ENCODE measurements around the gene OPN1MW. TPM values are rescaled to one million over a fixed set of nuclear protein-coding genes. Genes with fewer than 3 reads are reported as not detected.

The OPN1MW gene
- total and polyA plus RNA-seq, 9 of the 15 experiments (the other 6 are each of a cell fraction or from before 2014, with no cell fraction given) = not detected

- TF ChIP-seq TAF7 (tag; IDR thresholded peaks at IDR 0.05) (no peak), KHSRP (IDR thresholded peaks at IDR 0.05) (no peak), PHF20 (IDR thresholded peaks at IDR 0.05; ENCODE audit: partially characterized antibody) (peak; percentile 58), ZNF592 (IDR thresholded peaks at IDR 0.05) (peak; percentile 61; the same call in 1 of the 2 replicates), ZNF586 (CRISPR knock-in tag; conservative IDR thresholded peaks at IDR 0.05) (no peak), GABPA (tag; conservative IDR thresholded peaks at IDR 0.05; ENCODE audit: low read depth) (0 out of 2 replicates have a peak, but pooled peaks have one; percentile 6), CCNT2 (IDR thresholded peaks at IDR 0.05; ENCODE audit: borderline replicate concordance, extremely low read depth, insufficient read length, low read depth, low read length) (peak; percentile 66), NFATC3 (IDR thresholded peaks at IDR 0.05) (peak; percentile 100), SOX6 (IDR thresholded peaks at IDR 0.05) (0 out of 2 replicates have a peak, but pooled peaks have one; percentile 27), ADNP (tag; IDR thresholded peaks at IDR 0.05) (peak; percentile 23; the same call in 1 of the 2 replicates), L3MBTL2 (IDR thresholded peaks at IDR 0.05) (peak; percentile 76), DLX4 (CRISPR knock-in tag; IDR thresholded peaks at IDR 0.05) (no peak), ZNF253 (CRISPR knock-in tag; conservative IDR thresholded peaks at IDR 0.05) (no peak), TEAD2 (tag; IDR thresholded peaks at IDR 0.05) (no peak), ELF2 (CRISPR knock-in tag; IDR thresholded peaks at IDR 0.05) (no peak), SMAD4 (CRISPR knock-in tag; conservative IDR thresholded peaks at IDR 0.05) (peak; percentile 61; the same call in 1 of the 2 replicates), U2AF2 (optimal IDR thresholded peaks at IDR 0.05; ENCODE audit: low read depth, low read length) (no peak), ZNF431 (CRISPR knock-in tag; IDR thresholded peaks at IDR 0.05) (no peak), XRCC4 (IDR thresholded peaks at IDR 0.05; ENCODE audit: extremely low read depth, insufficient read depth, insufficient read length) (no peak), PCBP1 (IDR thresholded peaks at IDR 0.05; ENCODE audit: low read depth, low read length, poor library complexity, severe bottlenecking) (no peak), SP1 (CRISPR knock-in tag; IDR thresholded peaks at IDR 0.05) (no peak)
Observed at GRCh38 chrX:154136627-154137161, 45.7 kb upstream of the OPN1MW start (continued).

Data from K562 (cell line).